ENCODE results near the gene RYK.

RYK gene

GRCh38 chr3:134239538-134239937 is 11.1 kb downstream of the RYK start:
- TF ChIP-seq, protein P1, sequence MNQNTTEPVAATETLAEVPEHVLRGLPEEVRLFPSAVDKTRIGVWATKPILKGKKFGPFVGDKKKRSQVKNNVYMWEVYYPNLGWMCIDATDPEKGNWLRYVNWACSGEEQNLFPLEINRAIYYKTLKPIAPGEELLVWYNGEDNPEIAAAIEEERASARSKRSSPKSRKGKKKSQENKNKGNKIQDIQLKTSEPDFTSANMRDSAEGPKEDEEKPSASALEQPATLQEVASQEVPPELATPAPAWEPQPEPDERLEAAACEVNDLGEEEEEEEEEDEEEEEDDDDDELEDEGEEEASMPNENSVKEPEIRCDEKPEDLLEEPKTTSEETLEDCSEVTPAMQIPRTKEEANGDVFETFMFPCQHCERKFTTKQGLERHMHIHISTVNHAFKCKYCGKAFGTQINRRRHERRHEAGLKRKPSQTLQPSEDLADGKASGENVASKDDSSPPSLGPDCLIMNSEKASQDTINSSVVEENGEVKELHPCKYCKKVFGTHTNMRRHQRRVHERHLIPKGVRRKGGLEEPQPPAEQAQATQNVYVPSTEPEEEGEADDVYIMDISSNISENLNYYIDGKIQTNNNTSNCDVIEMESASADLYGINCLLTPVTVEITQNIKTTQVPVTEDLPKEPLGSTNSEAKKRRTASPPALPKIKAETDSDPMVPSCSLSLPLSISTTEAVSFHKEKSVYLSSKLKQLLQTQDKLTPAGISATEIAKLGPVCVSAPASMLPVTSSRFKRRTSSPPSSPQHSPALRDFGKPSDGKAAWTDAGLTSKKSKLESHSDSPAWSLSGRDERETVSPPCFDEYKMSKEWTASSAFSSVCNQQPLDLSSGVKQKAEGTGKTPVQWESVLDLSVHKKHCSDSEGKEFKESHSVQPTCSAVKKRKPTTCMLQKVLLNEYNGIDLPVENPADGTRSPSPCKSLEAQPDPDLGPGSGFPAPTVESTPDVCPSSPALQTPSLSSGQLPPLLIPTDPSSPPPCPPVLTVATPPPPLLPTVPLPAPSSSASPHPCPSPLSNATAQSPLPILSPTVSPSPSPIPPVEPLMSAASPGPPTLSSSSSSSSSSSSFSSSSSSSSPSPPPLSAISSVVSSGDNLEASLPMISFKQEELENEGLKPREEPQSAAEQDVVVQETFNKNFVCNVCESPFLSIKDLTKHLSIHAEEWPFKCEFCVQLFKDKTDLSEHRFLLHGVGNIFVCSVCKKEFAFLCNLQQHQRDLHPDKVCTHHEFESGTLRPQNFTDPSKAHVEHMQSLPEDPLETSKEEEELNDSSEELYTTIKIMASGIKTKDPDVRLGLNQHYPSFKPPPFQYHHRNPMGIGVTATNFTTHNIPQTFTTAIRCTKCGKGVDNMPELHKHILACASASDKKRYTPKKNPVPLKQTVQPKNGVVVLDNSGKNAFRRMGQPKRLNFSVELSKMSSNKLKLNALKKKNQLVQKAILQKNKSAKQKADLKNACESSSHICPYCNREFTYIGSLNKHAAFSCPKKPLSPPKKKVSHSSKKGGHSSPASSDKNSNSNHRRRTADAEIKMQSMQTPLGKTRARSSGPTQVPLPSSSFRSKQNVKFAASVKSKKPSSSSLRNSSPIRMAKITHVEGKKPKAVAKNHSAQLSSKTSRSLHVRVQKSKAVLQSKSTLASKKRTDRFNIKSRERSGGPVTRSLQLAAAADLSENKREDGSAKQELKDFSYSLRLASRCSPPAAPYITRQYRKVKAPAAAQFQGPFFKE (tag by site-specific recombination; IDR thresholded peaks at IDR 0.05; ENCODE audit: borderline replicate concordance) = no peak
- TF ChIP-seq EGR2 (tag by site-specific recombination; IDR thresholded peaks at IDR 0.05; ENCODE audit: low read depth) (no peak), PRDM1 (tag by site-specific recombination; IDR thresholded peaks at IDR 0.05) (peak; percentile 76), ZNF544 (tag by site-specific recombination; IDR thresholded peaks at IDR 0.05) (no peak)
- ChIA-PET POLR2A (no interaction called here), CTCF (interaction anchor here (0.6 to 3.4 kb wide), 4 partner anchors 15 to 69 kb away, joined by 3 to 13 read pairs (median 6); no protein-coding TSS in a partner anchor)
- H3K36me3 ChIP-seq (ENCODE audit: control insufficient read depth in 2 of 2, insufficient read depth in 1 of 2, low read length in 2 of 2) = no peaks in the 10 kb centered on the region
- no peak overlapping the region for H3K4me3 ChIP-seq (ENCODE audit: low read depth, low read length)
- H3K4me1 ChIP-seq (ENCODE audit: control insufficient read depth, insufficient read depth, low read length) = peaks cover 32% of the 10 kb centered on the region
- no peak overlapping the region for H3K27ac ChIP-seq (ENCODE audit: extremely low read depth, low read depth, low read length)
- H3K9me3 ChIP-seq (ENCODE audit: control insufficient read depth, insufficient read depth, low read depth, low read length) = no peaks in the 10 kb centered on the region

- POLR2A ChIA-PET = no interaction called here
- Histone ChIP-seq H3K4me3 (ENCODE audit: low read depth, low read length) (no peak overlapping the region), H3K36me3 (ENCODE audit: control insufficient read depth in 2 of 2, insufficient read depth in 1 of 2, low read length in 2 of 2) (no peaks in the 10 kb centered on the region), H3K4me1 (ENCODE audit: control insufficient read depth, insufficient read depth, low read length) (peaks cover 21% of the 10 kb centered on the region), H3K27ac (ENCODE audit: extremely low read depth, low read depth, low read length) (no peak overlapping the region), H3K9me3 (ENCODE audit: control insufficient read depth, insufficient read depth, low read depth, low read length) (no peaks in the 10 kb centered on the region)
- CTCF ChIA-PET = interaction anchor here (2.2 to 3.4 kb wide), 2 partner anchors 13 to 26 kb away, joined by 6 to 13 read pairs; no protein-coding TSS in a partner anchor
- TF ChIP-seq ZNF157 (tag by site-specific recombination; IDR thresholded peaks at IDR 0.05) (no peak), ZNF629 (tag by site-specific recombination; IDR thresholded peaks at IDR 0.05) (peak; percentile 37; the same call in 1 of the 2 replicates), ZNF792 (tag by site-specific recombination; IDR thresholded peaks at IDR 0.05) (no peak), ZBTB20 (tag by site-specific recombination; IDR thresholded peaks at IDR 0.05) (no peak), ZNF324 (tag by site-specific recombination; IDR thresholded peaks at IDR 0.05) (no peak), SP7 (tag by site-specific recombination; IDR thresholded peaks at IDR 0.05) (peak; percentile 64; the same call in 1 of the 2 replicates), ZNF423 (tag by site-specific recombination; IDR thresholded peaks at IDR 0.05) (no peak), ZNF747 (tag by site-specific recombination; IDR thresholded peaks at IDR 0.05) (no peak), ZNF513 (tag by site-specific recombination; IDR thresholded peaks at IDR 0.05) (no peak), ZNF132 (tag by site-specific recombination; IDR thresholded peaks at IDR 0.05; ENCODE audit: borderline replicate concordance) (no peak), FEZF1 (tag by site-specific recombination; IDR thresholded peaks at IDR 0.05) (peak; percentile 36), AEBP2 (tag by site-specific recombination; IDR thresholded peaks at IDR 0.05; ENCODE audit: borderline replicate concordance) (no peak), ZNF843 (tag by site-specific recombination; IDR thresholded peaks at IDR 0.05) (peak; percentile 70), MEIS1 (CRISPR knock-in tag; IDR thresholded peaks at IDR 0.05; ENCODE audit: borderline replicate concordance) (no peak)
- TF ChIP-seq, protein P2, sequence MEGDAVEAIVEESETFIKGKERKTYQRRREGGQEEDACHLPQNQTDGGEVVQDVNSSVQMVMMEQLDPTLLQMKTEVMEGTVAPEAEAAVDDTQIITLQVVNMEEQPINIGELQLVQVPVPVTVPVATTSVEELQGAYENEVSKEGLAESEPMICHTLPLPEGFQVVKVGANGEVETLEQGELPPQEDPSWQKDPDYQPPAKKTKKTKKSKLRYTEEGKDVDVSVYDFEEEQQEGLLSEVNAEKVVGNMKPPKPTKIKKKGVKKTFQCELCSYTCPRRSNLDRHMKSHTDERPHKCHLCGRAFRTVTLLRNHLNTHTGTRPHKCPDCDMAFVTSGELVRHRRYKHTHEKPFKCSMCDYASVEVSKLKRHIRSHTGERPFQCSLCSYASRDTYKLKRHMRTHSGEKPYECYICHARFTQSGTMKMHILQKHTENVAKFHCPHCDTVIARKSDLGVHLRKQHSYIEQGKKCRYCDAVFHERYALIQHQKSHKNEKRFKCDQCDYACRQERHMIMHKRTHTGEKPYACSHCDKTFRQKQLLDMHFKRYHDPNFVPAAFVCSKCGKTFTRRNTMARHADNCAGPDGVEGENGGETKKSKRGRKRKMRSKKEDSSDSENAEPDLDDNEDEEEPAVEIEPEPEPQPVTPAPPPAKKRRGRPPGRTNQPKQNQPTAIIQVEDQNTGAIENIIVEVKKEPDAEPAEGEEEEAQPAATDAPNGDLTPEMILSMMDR (tag by site-specific recombination; IDR thresholded peaks at IDR 0.05) = no peak
- TF ChIP-seq, protein P3, sequence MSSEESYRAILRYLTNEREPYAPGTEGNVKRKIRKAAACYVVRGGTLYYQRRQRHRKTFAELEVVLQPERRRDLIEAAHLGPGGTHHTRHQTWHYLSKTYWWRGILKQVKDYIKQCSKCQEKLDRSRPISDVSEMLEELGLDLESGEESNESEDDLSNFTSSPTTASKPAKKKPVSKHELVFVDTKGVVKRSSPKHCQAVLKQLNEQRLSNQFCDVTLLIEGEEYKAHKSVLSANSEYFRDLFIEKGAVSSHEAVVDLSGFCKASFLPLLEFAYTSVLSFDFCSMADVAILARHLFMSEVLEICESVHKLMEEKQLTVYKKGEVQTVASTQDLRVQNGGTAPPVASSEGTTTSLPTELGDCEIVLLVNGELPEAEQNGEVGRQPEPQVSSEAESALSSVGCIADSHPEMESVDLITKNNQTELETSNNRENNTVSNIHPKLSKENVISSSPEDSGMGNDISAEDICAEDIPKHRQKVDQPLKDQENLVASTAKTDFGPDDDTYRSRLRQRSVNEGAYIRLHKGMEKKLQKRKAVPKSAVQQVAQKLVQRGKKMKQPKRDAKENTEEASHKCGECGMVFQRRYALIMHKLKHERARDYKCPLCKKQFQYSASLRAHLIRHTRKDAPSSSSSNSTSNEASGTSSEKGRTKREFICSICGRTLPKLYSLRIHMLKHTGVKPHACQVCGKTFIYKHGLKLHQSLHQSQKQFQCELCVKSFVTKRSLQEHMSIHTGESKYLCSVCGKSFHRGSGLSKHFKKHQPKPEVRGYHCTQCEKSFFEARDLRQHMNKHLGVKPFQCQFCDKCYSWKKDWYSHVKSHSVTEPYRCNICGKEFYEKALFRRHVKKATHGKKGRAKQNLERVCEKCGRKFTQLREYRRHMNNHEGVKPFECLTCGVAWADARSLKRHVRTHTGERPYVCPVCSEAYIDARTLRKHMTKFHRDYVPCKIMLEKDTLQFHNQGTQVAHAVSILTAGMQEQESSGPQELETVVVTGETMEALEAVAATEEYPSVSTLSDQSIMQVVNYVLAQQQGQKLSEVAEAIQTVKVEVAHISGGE (tag by site-specific recombination; conservative IDR thresholded peaks at IDR 0.05; ENCODE audit: low read depth) = no peak
Measured at GRCh38 chr3:134237454-134238145, 13.1 kb downstream of the RYK start.

Measured in HEK293 (cell line).